Activated naive CD4-positive, alpha-beta T cell treated with anti-CD3 and anti-CD28 coated beads, Interleukin-2, amount 50 U/mL, for 24 hours (primary cell): ENCODE data around the gene STK32B.

Experiments used
- H3K27ac Mint-ChIP-seq: one replicate; pipeline ENCODE4 v1.8.0; 2021; ENCODE audit warnings: mild to moderate bottlenecking, mixed read lengths
- H3K27me3 Mint-ChIP-seq: one replicate; pipeline ENCODE4 v1.8.0; 2021; ENCODE audit warnings: mixed read lengths
- H3K36me3 Mint-ChIP-seq: one replicate; pipeline ENCODE4 v1.8.0; 2021; ENCODE audit warnings: mixed read lengths
- H3K4me1 Mint-ChIP-seq: one replicate; pipeline ENCODE4 v1.8.0; 2021; ENCODE audit warnings: mixed read lengths
- H3K4me3 Mint-ChIP-seq: one replicate; pipeline ENCODE4 v1.8.0; 2021; ENCODE audit warnings: mild to moderate bottlenecking, mixed read lengths
- H3K9me3 Mint-ChIP-seq: one replicate; pipeline ENCODE4 v1.8.0; 2021; ENCODE audit warnings: mixed read lengths

The STK32B gene

GRCh38 chr4:5389756-5390310, 338.6 kb downstream of the STK32B start:
- no peaks in the 10 kb centered on the region for H3K36me3 Mint-ChIP-seq
- no peak overlapping the region for H3K27ac Mint-ChIP-seq
- no peaks in the 10 kb centered on the region for H3K27me3 Mint-ChIP-seq
- H3K4me3 Mint-ChIP-seq = no peak overlapping the region
- H3K4me1 Mint-ChIP-seq = no peaks in the 10 kb centered on the region
- H3K9me3 Mint-ChIP-seq = no peaks in the 10 kb centered on the region

GRCh38 chr4:5391492-5391891, 340.2 kb downstream of the STK32B start:
- no peaks in the 10 kb centered on the region for H3K36me3 Mint-ChIP-seq
- H3K4me1 Mint-ChIP-seq = no peaks in the 10 kb centered on the region

GRCh38 chr4:5393911-5394513, 342.7 kb downstream of the STK32B start:
- no peak overlapping the region for H3K27ac Mint-ChIP-seq

More at GRCh38 chr4:5391492-5391891, 340.2 kb downstream of the STK32B start:
- H3K27me3 Mint-ChIP-seq = no peaks in the 10 kb centered on the region
- no peak overlapping the region for H3K4me3 Mint-ChIP-seq
- H3K27ac Mint-ChIP-seq = no peak overlapping the region
- H3K9me3 Mint-ChIP-seq = no peaks in the 10 kb centered on the region

GRCh38 chr4:5395781-5396180, 344.5 kb downstream of the STK32B start:
- no peaks in the 10 kb centered on the region for H3K36me3 Mint-ChIP-seq
- no peak overlapping the region for H3K4me3 Mint-ChIP-seq
- no peaks in the 10 kb centered on the region for H3K4me1 Mint-ChIP-seq
- no peak overlapping the region for H3K27ac Mint-ChIP-seq
- H3K9me3 Mint-ChIP-seq = no peaks in the 10 kb centered on the region
- no peaks in the 10 kb centered on the region for H3K27me3 Mint-ChIP-seq

More at GRCh38 chr4:5393911-5394513, 342.7 kb downstream of the STK32B start:
- Mint-ChIP-seq H3K36me3 (no peaks in the 10 kb centered on the region), H3K9me3 (no peaks in the 10 kb centered on the region), H3K27me3 (no peaks in the 10 kb centered on the region), H3K4me3 (no peak overlapping the region), H3K4me1 (no peaks in the 10 kb centered on the region)

- peaks cover 3% of the 10 kb centered on the region for H3K27me3 Mint-ChIP-seq
- no peak overlapping the region for H3K4me3 Mint-ChIP-seq
- peaks cover 2% of the 10 kb centered on the region for H3K36me3 Mint-ChIP-seq
- no peaks in the 10 kb centered on the region for H3K4me1 Mint-ChIP-seq
- no peak overlapping the region for H3K27ac Mint-ChIP-seq
- peaks cover 4% of the 10 kb centered on the region for H3K9me3 Mint-ChIP-seq
Measured at GRCh38 chr4:5398056-5398455, 346.8 kb downstream of the STK32B start.

GRCh38 chr4:5399124-5399523, 347.8 kb downstream of the STK32B start:
- peaks cover 2% of the 10 kb centered on the region for H3K36me3 Mint-ChIP-seq

GRCh38 chr4:5399790-5400421, 348.6 kb downstream of the STK32B start:
- H3K27ac Mint-ChIP-seq = no peak overlapping the region
- H3K4me3 Mint-ChIP-seq = no peak overlapping the region
- no peaks in the 10 kb centered on the region for H3K4me1 Mint-ChIP-seq
- H3K9me3 Mint-ChIP-seq = peaks cover 8% of the 10 kb centered on the region
- H3K27me3 Mint-ChIP-seq = peaks cover 3% of the 10 kb centered on the region
- H3K36me3 Mint-ChIP-seq = peaks cover 2% of the 10 kb centered on the region

More at GRCh38 chr4:5399124-5399523, 347.8 kb downstream of the STK32B start:
- no peak overlapping the region for H3K27ac Mint-ChIP-seq
- H3K9me3 Mint-ChIP-seq = peaks cover 8% of the 10 kb centered on the region
- H3K4me3 Mint-ChIP-seq = no peak overlapping the region
- H3K4me1 Mint-ChIP-seq = no peaks in the 10 kb centered on the region
- peaks cover 3% of the 10 kb centered on the region for H3K27me3 Mint-ChIP-seq

GRCh38 chr4:5403746-5404497, 352.6 kb downstream of the STK32B start:
- Mint-ChIP-seq H3K36me3 (peaks cover 2% of the 10 kb centered on the region), H3K27ac (no peak overlapping the region), H3K4me1 (no peaks in the 10 kb centered on the region), H3K4me3 (no peak overlapping the region), H3K27me3 (peaks cover 3% of the 10 kb centered on the region), H3K9me3 (peaks cover 12% of the 10 kb centered on the region)

GRCh38 chr4:5409237-5409636, 358.0 kb downstream of the STK32B start:
- Mint-ChIP-seq H3K36me3 (no peaks in the 10 kb centered on the region), H3K4me3 (no peak overlapping the region), H3K9me3 (peaks cover 4% of the 10 kb centered on the region), H3K4me1 (no peaks in the 10 kb centered on the region), H3K27ac (no peak overlapping the region), H3K27me3 (no peaks in the 10 kb centered on the region)

- Mint-ChIP-seq H3K27me3 (no peaks in the 10 kb centered on the region), H3K36me3 (no peaks in the 10 kb centered on the region), H3K4me1 (no peaks in the 10 kb centered on the region), H3K4me3 (no peak overlapping the region), H3K9me3 (peaks cover 4% of the 10 kb centered on the region), H3K27ac (no peak overlapping the region)
Measured at GRCh38 chr4:5409972-5410618, 358.8 kb downstream of the STK32B start.

- Mint-ChIP-seq H3K36me3 (no peaks in the 10 kb centered on the region), H3K9me3 (peaks cover 7% of the 10 kb centered on the region), H3K4me1 (no peaks in the 10 kb centered on the region), H3K27me3 (peaks cover 2% of the 10 kb centered on the region), H3K27ac (no peak overlapping the region), H3K4me3 (no peak overlapping the region)
Measured at GRCh38 chr4:5412296-5412695, 361.0 kb downstream of the STK32B start.

- Mint-ChIP-seq H3K36me3 (no peaks in the 10 kb centered on the region), H3K4me1 (no peaks in the 10 kb centered on the region), H3K4me3 (no peak overlapping the region), H3K9me3 (peaks cover 11% of the 10 kb centered on the region), H3K27ac (no peak overlapping the region), H3K27me3 (peaks cover 2% of the 10 kb centered on the region)
Measured at GRCh38 chr4:5412751-5413150, 361.5 kb downstream of the STK32B start.

- Mint-ChIP-seq H3K27ac (no peak overlapping the region), H3K36me3 (no peaks in the 10 kb centered on the region), H3K27me3 (peaks cover 4% of the 10 kb centered on the region), H3K4me3 (no peak overlapping the region), H3K4me1 (no peaks in the 10 kb centered on the region), H3K9me3 (peaks cover 18% of the 10 kb centered on the region)
Measured at GRCh38 chr4:5416637-5417036, 365.4 kb downstream of the STK32B start.

- Mint-ChIP-seq H3K4me1 (no peaks in the 10 kb centered on the region), H3K36me3 (no peaks in the 10 kb centered on the region), H3K9me3 (peaks cover 18% of the 10 kb centered on the region), H3K27me3 (peaks cover 4% of the 10 kb centered on the region), H3K4me3 (no peak overlapping the region), H3K27ac (no peak overlapping the region)
Measured at GRCh38 chr4:5420266-5420665, 369.0 kb downstream of the STK32B start.

- Mint-ChIP-seq H3K36me3 (no peaks in the 10 kb centered on the region), H3K9me3 (peaks cover 13% of the 10 kb centered on the region), H3K27me3 (peaks cover 2% of the 10 kb centered on the region), H3K4me3 (no peak overlapping the region), H3K27ac (no peak overlapping the region), H3K4me1 (no peaks in the 10 kb centered on the region)
Measured at GRCh38 chr4:5421416-5421815, 370.1 kb downstream of the STK32B start.
